Activated naive CD4-positive, alpha-beta T cell treated with anti-CD3 and anti-CD28 coated beads, Interleukin-2, amount 50 U/mL, for 24 hours (primary cell): Measurements from ENCODE around the gene TMEM115.

Experiments
- H3K27ac Mint-ChIP-seq: one replicate; pipeline ENCODE4 v1.8.0; 2021; ENCODE audit warnings: mild to moderate bottlenecking, mixed read lengths
- H3K27me3 Mint-ChIP-seq: one replicate; pipeline ENCODE4 v1.8.0; 2021; ENCODE audit warnings: mixed read lengths
- H3K36me3 Mint-ChIP-seq: one replicate; pipeline ENCODE4 v1.8.0; 2021; ENCODE audit warnings: mixed read lengths
- H3K4me1 Mint-ChIP-seq: one replicate; pipeline ENCODE4 v1.8.0; 2021; ENCODE audit warnings: mixed read lengths
- H3K4me3 Mint-ChIP-seq: one replicate; pipeline ENCODE4 v1.8.0; 2021; ENCODE audit warnings: mild to moderate bottlenecking, mixed read lengths
- H3K9me3 Mint-ChIP-seq: one replicate; pipeline ENCODE4 v1.8.0; 2021; ENCODE audit warnings: mixed read lengths

Gene TMEM115

DNA sequence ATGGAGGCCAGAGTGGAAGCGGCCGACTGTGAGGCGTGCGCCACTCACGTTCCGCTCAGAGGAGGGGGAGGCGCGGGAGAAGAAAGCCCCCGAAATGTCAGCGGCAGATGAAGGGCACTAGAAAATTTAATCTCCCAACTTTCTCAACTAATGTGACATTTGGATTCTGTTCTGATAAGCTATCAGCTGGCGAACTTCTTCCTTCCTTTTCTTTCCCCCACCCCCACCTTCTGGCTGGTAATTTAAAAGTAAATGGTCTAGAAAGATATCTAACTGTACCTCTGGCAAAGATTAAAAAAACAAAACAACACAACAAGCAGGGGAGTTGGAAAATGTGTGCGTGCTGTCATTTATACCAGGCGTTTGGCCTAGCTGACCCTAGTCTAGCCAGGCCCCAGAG is 26.4 kb upstream of the TMEM115 start:
- no peak overlapping the region for H3K27ac Mint-ChIP-seq
- no peaks in the 10 kb centered on the region for H3K9me3 Mint-ChIP-seq
- no peak overlapping the region for H3K4me3 Mint-ChIP-seq
- H3K36me3 Mint-ChIP-seq = no peaks in the 10 kb centered on the region
- no peaks in the 10 kb centered on the region for H3K4me1 Mint-ChIP-seq
- H3K27me3 Mint-ChIP-seq = no peaks in the 10 kb centered on the region

- H3K9me3 Mint-ChIP-seq = no peaks in the 10 kb centered on the region
- H3K4me3 Mint-ChIP-seq = no peak overlapping the region
- H3K36me3 Mint-ChIP-seq = no peaks in the 10 kb centered on the region
- no peaks in the 10 kb centered on the region for H3K27me3 Mint-ChIP-seq
- no peaks in the 10 kb centered on the region for H3K4me1 Mint-ChIP-seq
- no peak overlapping the region for H3K27ac Mint-ChIP-seq
Measured at GRCh38 chr3:50383750-50384149, 24.4 kb upstream of the TMEM115 start.

GRCh38 chr3:50382722-50383121 is 23.4 kb upstream of the TMEM115 start:
- Mint-ChIP-seq H3K4me1 (no peaks in the 10 kb centered on the region), H3K4me3 (no peak overlapping the region), H3K27me3 (no peaks in the 10 kb centered on the region), H3K36me3 (no peaks in the 10 kb centered on the region), H3K27ac (no peak overlapping the region), H3K9me3 (no peaks in the 10 kb centered on the region)

- no peaks in the 10 kb centered on the region for H3K27me3 Mint-ChIP-seq
- H3K4me3 Mint-ChIP-seq = no peak overlapping the region
- no peaks in the 10 kb centered on the region for H3K4me1 Mint-ChIP-seq
- no peak overlapping the region for H3K27ac Mint-ChIP-seq
- H3K9me3 Mint-ChIP-seq = no peaks in the 10 kb centered on the region
- no peaks in the 10 kb centered on the region for H3K36me3 Mint-ChIP-seq
Measured at GRCh38 chr3:50381383-50381782, 22.1 kb upstream of the TMEM115 start.

DNA sequence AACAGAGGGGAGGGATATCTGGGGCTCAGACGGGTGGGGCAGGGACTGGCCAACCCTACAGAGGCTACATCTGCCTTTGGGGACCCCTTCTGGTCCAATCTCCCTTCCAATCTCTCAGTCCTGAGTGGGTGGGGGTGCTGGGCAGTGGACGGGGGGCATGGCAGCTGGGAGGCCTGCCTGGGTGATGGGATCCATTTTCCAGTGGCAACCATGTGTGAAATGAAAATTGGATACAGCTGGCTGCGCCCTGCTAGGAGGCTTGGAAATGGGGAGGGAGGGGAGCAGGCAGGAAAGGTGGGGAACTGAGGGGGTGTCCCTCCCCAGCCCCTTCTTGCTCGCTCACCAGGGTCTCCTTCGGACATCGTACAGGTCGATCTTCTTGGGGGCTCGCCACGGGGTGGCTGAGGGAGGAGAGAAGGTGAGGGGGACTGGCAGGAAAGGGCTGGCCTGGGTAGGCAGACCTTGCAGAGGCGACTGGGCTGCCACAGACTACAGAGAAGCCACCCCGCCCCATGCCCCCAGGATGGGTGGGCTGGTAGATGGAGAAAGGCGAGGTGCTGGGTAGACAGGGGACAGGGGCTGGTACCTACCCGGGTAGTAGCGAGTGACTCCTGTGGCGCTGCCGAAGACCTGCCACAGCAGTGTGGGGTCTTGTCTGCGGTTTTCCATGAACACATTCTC is 21.2 kb upstream of the TMEM115 start:
- H3K9me3 Mint-ChIP-seq = no peaks in the 10 kb centered on the region
- no peak overlapping the region for H3K27ac Mint-ChIP-seq
- H3K4me3 Mint-ChIP-seq = no peak overlapping the region
- no peaks in the 10 kb centered on the region for H3K36me3 Mint-ChIP-seq
- H3K27me3 Mint-ChIP-seq = no peaks in the 10 kb centered on the region
- H3K4me1 Mint-ChIP-seq = no peaks in the 10 kb centered on the region

GRCh38 chr3:50378757-50379156 is 19.4 kb upstream of the TMEM115 start:
- Mint-ChIP-seq H3K4me3 (no peak overlapping the region), H3K27me3 (no peaks in the 10 kb centered on the region), H3K27ac (no peak overlapping the region), H3K4me1 (peaks cover under 1% of the 10 kb centered on the region), H3K36me3 (no peaks in the 10 kb centered on the region), H3K9me3 (no peaks in the 10 kb centered on the region)

DNA sequence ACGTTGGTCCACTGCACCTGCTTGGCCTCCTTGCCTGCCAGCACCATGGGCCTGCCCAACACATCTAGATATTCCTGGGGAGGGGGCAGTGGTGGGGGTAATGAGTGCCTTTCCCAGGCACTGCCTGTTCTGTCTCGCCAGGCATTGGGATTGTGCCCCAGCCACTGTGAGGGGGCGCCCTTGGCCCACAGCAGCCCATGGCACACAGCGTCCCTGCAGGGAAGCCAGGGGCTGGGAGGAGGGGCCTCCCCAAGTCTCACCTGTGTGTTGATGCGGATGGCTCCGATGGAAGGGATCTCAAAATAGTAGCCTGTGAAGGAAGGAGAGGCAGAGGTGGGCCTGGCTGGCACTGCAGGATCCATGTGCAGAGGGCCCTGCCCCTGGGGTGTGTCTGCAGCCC is 18.7 kb upstream of the TMEM115 start:
- Mint-ChIP-seq H3K9me3 (no peaks in the 10 kb centered on the region), H3K4me1 (peaks cover 5% of the 10 kb centered on the region), H3K27ac (no peak overlapping the region), H3K36me3 (no peaks in the 10 kb centered on the region), H3K4me3 (no peak overlapping the region), H3K27me3 (no peaks in the 10 kb centered on the region)

- no peaks in the 10 kb centered on the region for H3K36me3 Mint-ChIP-seq
- H3K9me3 Mint-ChIP-seq = no peaks in the 10 kb centered on the region
- H3K4me3 Mint-ChIP-seq = no peak overlapping the region
- H3K27ac Mint-ChIP-seq = no peak overlapping the region
- H3K4me1 Mint-ChIP-seq = peaks cover 12% of the 10 kb centered on the region
- H3K27me3 Mint-ChIP-seq = no peaks in the 10 kb centered on the region
Measured at GRCh38 chr3:50375258-50375931, 16.1 kb upstream of the TMEM115 start.

DNA sequence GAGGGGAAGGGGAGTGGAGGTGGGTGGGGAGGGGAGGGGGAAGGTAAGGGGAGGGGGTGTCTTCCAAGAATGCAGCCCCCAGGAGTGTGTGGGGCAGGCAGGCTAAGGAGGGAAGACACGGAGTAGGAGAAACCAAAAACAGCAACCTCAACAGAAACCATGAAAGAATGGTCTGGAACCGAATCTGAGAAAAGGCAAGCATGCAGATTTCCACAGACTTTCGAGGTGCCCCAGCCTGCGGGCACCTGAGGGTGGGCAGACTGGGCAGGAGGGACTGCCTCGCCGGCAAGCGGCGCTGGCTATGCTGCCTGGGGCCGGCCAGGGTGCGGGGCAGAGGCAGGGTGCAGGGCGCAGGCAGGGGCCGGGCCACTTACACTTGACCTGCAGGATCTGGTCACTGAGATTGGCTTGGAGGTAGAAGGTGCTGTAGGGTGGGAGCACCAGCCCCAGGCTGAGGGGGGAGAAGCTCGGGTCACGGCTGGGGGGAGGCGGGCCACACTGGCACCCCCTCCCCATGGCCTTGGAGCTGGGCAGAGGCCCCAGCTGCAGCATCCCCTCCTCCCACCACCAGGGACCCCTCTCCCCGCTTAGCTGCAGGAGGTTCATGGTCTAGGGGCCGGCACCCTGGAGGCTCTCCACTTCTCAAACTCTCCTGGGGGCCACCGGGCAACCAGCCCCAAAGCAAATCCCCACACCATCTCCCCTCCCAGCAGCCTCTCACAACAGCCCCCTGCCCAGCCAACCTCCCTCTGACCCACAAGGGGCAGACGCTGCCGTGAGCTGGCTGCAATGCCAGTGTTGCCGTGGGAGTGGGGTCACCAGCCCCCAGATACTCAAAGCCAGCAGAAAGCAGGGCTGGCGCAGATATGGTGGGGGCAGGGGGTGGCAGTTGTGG is 15.3 kb upstream of the TMEM115 start:
- Mint-ChIP-seq H3K4me1 (peaks cover 12% of the 10 kb centered on the region), H3K4me3 (no peak overlapping the region), H3K36me3 (no peaks in the 10 kb centered on the region), H3K27me3 (no peaks in the 10 kb centered on the region), H3K9me3 (no peaks in the 10 kb centered on the region), H3K27ac (no peak overlapping the region)

GRCh38 chr3:50373146-50374051 is 14.1 kb upstream of the TMEM115 start:
- H3K4me3 Mint-ChIP-seq = no peak overlapping the region
- H3K36me3 Mint-ChIP-seq = no peaks in the 10 kb centered on the region
- H3K27ac Mint-ChIP-seq = no peak overlapping the region
- no peaks in the 10 kb centered on the region for H3K27me3 Mint-ChIP-seq
- no peaks in the 10 kb centered on the region for H3K9me3 Mint-ChIP-seq
- peaks cover 19% of the 10 kb centered on the region for H3K4me1 Mint-ChIP-seq

DNA sequence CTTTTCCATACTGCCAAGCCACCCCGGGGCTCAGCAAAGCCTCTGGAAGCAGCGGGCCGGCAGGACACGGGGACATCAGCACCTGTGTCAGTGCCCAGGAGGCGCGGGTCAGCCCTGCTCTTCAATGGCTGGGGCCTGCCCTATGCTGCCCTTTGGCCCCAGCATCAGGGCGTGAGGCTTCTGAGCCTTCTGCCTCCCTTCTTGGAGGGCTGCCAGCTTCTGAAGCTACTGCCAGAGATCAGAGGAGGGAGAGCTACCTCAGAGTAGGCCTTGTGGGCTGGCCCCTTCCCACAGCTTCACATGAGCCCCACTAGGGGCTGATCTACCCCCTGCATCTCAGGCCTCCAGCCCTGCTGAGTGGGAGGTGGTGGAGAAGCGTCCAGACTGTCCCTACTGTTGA is 13.0 kb upstream of the TMEM115 start:
- Mint-ChIP-seq H3K27ac (no peak overlapping the region), H3K9me3 (no peaks in the 10 kb centered on the region), H3K27me3 (no peaks in the 10 kb centered on the region), H3K36me3 (no peaks in the 10 kb centered on the region), H3K4me3 (no peak overlapping the region), H3K4me1 (peaks cover 23% of the 10 kb centered on the region)

GRCh38 chr3:50371133-50371685 is 11.9 kb upstream of the TMEM115 start:
- Mint-ChIP-seq H3K27ac (no peak overlapping the region), H3K27me3 (no peaks in the 10 kb centered on the region), H3K4me3 (no peak overlapping the region)

GRCh38 chr3:50370594-50370993 is 11.3 kb upstream of the TMEM115 start:
- Mint-ChIP-seq H3K36me3 (no peaks in the 10 kb centered on the region), H3K4me1 (peaks cover 37% of the 10 kb centered on the region), H3K4me3 (no peak overlapping the region), H3K27me3 (no peaks in the 10 kb centered on the region), H3K27ac (no peak overlapping the region), H3K9me3 (no peaks in the 10 kb centered on the region)

More at GRCh38 chr3:50371133-50371685, 11.9 kb upstream of the TMEM115 start:
- Mint-ChIP-seq H3K36me3 (no peaks in the 10 kb centered on the region), H3K4me1 (peaks cover 30% of the 10 kb centered on the region), H3K9me3 (no peaks in the 10 kb centered on the region)

DNA sequence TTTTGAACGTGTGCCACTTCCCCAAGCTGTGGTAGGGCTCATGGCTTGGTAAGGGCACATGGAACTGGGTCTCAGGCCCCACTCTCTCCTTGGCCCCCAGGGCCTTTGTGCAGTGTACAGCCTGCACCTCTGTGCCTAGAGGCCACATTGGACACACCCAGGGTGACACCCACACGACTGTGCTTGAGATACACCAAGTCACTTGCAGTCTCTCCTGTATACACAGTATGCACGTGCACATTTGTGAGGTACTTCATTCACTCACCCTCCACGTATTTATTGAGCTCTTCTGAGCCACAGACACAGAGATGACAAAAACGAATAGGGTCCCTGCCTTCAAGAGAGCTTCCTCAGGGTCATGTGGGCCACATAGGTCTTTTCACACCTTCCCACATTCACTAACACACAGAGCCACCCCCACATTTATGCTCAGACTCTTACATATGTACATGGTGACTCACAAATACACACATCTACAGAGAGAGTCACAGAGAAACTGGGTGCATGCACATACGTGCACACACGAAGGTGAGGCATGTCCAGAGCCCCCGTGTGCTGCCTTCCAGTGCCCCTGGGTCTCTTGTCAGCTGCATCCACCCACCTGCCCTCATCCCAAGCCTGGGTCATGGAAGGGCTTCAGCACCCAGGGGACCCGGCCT is 9.8 kb upstream of the TMEM115 start:
- H3K4me3 Mint-ChIP-seq = no peak overlapping the region
- no peaks in the 10 kb centered on the region for H3K9me3 Mint-ChIP-seq
- H3K27me3 Mint-ChIP-seq = no peaks in the 10 kb centered on the region
- peaks cover 42% of the 10 kb centered on the region for H3K4me1 Mint-ChIP-seq
- no peak overlapping the region for H3K27ac Mint-ChIP-seq
- no peaks in the 10 kb centered on the region for H3K36me3 Mint-ChIP-seq
